GM19025 (cell line): ENCODE data around the gene MYO5C.
A peak's percentile ranks its signal among the peaks of the same experiment; 100 is the strongest.

ENCODE experiments used
- ATAC-seq: cut with Tn5 transposase; IDR thresholded peaks from one replicate; pipeline ENCODE4 v1.9.1; 2021; ENCODE audit warnings: mild to moderate bottlenecking, low read depth, moderate library complexity; ENCODE audit not compliant: unreplicated experiment

Gene MYO5C, protein sequence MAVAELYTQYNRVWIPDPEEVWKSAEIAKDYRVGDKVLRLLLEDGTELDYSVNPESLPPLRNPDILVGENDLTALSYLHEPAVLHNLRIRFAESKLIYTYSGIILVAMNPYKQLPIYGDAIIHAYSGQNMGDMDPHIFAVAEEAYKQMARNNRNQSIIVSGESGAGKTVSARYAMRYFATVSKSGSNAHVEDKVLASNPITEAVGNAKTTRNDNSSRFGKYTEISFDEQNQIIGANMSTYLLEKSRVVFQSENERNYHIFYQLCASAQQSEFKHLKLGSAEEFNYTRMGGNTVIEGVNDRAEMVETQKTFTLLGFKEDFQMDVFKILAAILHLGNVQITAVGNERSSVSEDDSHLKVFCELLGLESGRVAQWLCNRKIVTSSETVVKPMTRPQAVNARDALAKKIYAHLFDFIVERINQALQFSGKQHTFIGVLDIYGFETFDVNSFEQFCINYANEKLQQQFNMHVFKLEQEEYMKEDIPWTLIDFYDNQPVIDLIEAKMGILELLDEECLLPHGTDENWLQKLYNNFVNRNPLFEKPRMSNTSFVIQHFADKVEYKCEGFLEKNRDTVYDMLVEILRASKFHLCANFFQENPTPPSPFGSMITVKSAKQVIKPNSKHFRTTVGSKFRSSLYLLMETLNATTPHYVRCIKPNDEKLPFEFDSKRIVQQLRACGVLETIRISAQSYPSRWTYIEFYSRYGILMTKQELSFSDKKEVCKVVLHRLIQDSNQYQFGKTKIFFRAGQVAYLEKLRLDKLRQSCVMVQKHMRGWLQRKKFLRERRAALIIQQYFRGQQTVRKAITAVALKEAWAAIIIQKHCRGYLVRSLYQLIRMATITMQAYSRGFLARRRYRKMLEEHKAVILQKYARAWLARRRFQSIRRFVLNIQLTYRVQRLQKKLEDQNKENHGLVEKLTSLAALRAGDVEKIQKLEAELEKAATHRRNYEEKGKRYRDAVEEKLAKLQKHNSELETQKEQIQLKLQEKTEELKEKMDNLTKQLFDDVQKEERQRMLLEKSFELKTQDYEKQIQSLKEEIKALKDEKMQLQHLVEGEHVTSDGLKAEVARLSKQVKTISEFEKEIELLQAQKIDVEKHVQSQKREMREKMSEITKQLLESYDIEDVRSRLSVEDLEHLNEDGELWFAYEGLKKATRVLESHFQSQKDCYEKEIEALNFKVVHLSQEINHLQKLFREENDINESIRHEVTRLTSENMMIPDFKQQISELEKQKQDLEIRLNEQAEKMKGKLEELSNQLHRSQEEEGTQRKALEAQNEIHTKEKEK (N-terminal part only)

DNA sequence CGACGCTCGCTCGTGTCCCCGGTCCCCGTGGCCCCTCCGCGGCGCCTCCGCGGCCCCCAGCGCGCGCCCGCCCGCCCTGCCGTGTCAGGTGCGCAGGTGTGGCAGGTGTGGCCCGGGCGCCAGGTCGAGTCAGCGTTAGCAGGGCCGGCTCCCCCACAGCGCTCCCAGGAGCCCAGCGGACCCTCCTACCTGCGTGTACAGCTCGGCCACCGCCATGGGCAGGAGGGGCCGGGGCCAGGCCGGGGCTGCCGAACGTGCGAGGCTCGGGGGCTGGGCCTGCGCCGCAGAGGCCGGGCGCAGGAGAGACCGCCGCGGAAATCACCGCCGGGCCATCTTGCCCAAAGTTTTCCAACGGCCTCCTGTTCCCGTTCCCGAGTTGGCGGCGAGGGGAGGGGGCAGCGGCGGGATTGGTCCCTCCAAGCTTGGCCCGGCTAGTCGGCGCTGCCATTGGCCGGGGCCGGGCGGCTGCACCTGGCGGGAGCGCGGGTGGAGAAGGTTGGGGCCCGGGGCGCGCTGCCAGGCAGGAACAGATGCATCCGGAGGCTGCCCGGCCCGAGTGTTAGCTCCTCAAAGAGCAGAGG is at the start of gene MYO5C:
Gene MYO5C (minus strand): TSS at position 384 of the 581 bp plus-strand sequence. CDS start 168 bp downstream, at position 216.
- ATAC-seq, result no peak

DNA sequence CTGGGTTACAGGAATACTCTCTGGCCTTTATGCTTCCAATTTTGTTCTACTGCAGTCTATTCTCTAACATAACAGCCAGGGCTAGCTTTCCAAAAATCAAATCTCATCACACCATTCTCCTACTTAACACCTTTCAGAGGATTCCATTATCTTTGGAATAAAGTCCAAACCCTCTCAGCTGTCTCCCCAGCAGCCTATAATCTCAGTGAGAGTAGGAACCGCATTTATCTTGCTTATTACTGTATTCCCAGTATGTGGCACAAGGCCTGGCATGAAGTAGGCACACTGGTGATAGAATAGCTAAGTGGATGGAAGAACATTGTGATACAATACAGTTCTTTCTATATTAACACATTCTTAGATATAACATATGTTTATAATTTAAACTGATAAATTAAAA is 49.0 kb upstream of the MYO5C start:
- no peak for ATAC-seq

DNA sequence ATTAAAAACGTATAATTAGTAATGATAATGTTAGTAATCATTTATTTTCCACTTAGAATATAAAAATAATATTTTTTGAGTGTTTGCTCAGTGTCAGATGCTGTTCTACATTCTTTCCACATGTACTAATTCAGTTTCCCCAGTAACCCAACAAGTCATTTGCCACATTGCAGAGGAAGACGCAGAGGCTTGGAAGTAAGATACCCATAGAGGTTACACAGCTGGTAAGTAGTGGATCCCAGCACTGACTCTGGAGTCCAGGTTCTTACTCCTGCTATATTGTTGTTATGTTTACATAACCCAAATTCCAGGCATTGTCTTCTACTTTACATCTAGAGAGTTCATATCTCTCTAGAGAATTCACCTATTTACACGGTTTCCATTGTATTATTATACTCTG is 48.2 kb upstream of the MYO5C start:
- ATAC-seq, result no peak

DNA sequence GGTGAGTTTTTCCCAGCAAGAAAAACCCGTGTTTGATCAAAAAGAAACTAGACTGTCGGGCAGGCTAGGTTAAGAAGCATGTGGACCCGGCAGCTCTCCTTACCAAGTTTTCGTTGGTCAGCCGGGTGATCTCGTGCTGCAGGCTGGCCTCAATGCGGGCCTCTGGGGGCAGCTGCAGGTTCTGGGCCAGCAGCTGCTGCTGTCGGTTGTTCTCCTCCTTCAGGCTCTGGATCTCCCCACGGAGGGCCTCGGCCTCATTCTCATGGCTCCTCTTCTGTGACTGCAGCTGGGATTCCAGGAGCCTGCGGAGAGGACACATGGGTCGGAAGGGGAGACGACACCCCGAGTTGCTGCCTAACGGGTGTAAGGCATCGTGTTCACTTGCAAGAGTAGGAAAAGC is 44.5 kb upstream of the MYO5C start:
- ATAC-seq, result no peak

DNA sequence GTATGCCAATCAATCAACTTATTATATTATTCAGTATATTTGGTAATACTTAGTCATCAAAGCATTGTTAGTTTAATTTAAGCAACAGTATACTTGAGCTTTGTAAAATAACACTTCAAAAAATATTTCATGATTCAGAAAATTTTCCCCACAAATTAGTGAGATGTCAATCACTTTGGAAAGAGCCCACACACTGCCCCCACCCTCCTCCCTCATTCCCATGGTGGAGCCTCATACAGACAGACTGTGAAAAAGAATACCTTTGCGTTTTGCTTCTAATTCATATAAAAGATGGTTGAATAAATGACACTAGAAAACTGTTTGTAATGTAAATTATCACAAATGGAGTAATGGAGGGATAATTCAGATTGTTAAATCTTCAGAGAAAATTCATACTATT is 43.3 kb upstream of the MYO5C start:
- ATAC-seq, result no peak

DNA sequence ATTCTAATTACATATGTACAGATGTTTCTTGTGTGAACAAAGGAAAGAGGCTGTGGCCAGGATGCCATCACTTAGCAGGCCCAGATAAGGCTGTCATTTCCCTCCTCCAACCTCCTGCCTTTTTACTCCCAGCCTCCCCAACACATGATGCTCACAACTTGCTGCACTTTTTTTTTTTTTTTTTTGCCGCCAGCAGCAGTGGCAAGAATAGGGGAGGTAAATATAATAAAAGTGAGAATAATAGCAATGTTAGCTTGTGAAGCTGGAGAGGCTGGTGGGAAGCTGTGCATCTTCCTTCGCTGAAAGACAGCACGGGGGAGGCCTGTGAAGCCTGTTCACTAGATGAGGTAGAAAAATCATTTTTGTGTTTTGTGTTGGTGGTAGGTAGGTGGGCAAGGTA is 42.5 kb upstream of the MYO5C start:
- ATAC-seq, result no peak

DNA sequence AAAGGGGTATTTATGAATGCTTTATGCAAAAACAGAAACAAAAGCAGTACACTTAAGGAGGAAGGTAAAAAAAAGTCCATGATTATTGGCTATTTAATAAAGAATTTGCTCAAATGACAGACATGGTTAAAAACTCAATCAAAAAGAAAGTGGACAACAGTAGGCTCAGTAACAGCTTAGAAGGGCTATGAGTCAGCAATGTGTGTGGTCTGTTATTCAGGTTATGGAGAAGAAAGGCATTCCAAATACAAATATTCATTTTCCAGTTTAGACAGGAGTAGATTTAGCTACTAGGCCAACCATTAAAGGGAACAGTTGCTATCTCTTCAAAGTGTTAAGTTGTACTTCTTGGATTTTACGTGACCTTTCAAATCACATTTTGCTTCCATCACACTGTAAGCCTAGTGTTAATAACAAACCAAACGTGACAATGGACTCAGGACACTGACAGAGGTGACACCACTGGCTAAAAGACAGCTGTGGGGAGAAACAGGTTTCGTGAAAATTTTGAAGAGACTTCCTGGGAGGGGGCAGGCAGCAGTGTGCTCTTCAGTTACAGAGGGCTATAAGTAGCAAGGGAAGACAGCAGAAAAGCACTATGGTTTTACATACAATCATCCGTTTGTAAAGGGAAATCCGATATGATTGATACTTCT is 41.7 kb upstream of the MYO5C start:
- ATAC-seq, result no peak

DNA sequence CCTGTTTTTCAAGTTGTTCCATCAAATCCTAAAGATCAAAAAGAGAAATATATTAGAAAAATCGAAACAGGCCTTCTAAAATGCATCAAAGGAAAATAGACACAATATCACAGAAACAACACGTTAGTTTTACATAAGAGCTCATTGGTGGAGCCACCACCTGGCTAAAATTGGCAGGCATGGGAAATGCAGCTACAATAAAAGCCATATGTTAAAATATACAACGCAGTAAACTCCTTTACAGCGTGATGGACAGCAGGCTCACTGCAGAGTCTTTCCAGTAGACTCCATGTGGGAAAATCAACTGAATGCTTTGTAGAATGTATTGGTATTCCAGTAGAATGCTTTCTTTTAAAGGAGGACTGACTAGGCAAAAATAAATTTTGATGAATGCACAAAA is 40.9 kb upstream of the MYO5C start:
- no peak for ATAC-seq

DNA sequence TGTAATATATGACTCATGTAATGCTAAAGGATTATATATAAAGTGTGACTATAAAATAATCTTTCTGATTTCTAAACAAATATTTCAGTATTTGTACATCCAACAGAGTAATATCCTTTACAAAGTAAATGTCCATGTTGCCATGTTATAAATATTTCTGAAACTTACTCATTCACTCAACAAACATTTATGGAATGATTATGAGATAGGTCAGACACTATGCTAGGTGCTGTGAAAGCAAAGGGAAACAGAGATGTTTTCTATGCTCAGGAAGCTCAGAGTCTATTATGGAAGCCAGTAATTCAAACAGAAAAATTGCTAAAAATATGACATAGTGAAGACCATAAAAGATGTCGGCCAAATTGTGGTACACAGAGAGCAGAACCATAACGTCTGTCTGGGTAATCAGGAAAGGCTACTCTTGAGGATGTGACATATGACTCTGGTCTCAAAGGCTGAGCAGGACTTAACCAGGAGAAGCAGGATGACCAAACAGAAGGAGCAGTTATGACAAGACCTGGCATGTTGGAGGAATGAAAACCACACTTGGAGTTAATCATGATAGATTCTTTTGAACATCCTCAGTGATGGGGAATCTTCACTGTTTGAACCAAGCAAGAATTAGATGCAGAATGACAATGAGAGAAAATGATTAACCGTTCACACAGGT is 39.0 kb upstream of the MYO5C start:
- no peak for ATAC-seq

DNA sequence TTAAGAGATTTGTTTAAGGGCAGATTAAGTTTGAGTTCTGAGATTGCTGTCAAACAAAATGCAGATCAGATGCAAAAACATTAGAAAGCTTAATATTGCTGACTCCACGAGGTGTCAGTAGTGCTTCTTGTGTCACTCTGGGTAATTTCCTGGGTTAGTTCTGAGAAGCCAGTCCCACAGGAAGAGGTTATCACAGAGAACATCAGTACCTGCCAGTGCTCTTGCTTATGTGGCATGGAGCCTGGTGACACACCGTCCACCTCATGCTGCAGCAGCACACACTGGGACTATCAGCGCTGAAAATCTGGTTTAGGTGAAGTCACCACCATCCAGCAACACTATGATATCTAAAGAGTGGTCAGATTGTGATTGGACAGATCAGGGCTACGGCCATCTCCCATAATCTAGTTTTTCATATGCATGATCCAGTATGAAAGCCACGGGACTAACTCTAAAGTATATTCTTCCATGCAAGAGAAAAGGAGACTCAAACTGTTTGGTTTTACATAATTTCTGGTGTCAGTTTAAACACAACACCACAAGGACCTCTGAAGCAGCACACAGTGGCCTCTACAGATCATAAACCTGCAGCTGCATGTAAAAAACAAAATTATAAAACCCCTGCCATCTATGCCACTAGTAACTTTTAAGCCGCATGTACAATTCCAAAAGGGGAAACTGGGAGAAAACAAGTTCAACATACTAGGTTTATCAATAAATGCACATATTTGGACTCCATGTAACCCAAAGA is 36.1 kb upstream of the MYO5C start:
- ATAC-seq, result peak; percentile 88

DNA sequence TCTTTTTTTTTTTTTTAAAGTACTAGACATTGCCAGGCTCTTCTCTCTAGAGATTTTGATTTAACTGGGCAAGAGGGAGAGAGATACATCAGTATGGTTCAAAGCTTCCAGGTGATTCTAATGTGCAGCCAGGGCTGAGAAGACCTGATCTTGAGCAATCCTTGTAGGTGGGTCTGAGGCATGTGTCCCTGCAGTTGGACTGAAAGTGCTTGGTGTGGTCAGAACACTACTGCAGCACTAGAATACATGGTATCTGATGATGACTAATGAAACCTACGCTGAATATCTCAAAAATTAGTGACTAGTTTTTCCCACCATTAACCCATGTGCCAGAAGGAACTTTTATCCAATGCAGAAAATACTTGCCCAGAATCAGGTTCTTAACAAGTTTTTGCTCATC is 34.4 kb upstream of the MYO5C start:
- no peak for ATAC-seq

DNA sequence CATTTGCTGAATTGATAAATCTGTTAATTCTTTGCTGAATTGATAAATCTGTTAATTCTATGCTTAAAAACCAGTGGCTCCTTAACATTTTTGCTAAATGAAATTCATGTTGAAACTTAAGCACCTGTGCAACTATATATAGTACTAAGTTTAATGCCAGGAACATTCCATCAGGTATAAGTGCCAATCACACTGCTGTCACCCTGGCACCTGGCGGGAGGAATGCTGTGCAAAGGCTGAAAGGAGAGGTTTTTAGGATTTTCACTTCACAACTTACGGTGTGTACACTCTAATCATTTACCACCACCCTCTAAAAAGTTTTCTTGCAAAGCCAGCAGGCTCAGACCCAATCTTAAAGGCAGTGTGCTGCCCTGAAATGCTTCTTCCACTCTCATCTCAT is 33.5 kb upstream of the MYO5C start:
- ATAC-seq, result no peak

DNA sequence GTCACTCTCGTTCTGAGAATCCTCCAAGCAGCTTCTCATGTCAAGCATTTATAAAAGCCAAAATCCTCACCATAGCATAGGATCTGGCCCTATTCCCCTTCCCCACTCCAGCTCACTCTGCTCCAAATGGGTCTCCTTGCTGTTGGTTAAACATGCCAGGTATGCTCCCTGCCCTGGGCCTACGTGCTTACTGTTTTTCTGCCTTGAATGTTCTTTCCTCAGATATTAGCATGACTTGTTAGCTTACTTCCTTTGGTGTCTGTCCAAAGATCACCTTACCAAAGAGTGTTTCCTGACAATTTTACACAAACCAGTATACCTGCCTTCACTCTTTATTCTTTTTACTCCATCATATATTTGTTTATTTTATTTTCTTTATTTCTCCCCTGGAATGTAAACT is 33.1 kb upstream of the MYO5C start:
- no peak for ATAC-seq

DNA sequence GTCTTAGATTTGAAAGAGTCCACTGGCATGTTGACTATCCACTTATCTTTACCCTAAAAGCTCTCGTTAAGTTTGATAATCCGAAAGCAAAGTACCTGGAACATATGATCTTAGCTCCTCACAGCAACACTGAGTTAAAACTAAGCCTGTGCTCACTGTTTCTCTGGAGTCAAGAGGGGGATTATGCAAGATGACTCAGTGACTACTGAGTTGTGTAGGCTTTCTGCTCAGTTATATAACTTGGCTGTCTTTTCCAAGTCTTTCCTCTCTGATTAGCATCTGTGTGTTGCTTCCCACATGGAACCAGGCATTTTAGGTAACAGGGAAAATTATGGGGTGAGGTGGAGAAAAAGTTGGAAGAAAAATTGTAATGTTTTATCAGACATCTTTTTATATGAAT is 31.2 kb upstream of the MYO5C start:
- ATAC-seq, result no peak

DNA sequence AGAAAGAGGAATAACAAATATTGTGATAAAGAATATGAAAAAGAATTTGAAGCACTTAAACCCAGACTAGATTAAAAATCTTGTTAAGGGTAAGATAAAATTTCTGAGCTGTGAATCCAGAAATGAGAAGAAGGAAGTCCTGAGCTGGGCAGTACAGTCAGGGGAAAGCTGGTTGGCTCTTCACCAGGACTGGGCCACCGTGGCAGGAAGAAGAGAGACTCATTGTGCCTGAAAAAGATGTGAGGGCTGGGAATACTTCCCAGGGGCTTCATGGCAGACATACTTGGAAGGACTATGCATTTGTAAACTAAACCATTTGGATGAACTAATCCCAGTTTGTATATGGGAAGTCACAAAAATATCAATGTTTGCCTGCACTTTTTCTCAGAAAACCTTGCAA is 28.5 kb upstream of the MYO5C start:
- ATAC-seq, result no peak

DNA sequence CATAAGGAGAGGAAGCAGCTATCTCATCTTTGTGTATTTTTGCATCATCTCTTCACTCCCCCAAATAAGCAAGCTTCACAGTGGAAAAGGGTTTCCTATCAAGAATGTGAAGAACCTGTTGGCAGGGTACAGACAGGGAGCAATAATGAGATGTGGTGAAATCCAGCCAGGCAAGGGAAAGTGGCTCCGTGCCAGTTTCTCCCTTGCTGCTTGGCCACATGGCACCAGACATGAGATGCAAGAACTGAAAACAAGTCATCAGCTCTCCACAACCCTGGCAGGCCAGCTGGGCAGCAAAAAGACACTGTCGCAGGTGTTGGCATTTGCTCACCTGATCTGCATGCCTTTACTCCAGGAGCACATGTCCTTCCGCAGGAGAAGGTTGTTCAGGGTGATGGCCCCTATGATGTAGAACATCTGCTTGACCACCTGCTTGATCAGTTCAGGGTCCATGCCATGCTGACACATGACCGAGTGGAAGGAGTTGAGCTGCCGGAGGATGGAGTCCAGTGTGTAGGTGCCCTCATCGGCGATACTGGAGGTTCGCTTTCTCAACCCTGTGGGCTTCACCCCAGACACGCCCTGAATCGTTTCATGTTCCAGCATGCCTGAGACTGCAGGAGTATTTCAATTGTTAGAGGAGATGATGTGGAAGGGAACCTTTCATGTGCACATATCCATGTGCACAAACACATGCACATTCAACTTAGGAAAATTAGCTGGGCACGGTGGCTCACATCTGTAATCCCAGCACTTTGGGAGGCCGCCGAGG is 23.3 kb upstream of the MYO5C start:
- no peak for ATAC-seq

DNA sequence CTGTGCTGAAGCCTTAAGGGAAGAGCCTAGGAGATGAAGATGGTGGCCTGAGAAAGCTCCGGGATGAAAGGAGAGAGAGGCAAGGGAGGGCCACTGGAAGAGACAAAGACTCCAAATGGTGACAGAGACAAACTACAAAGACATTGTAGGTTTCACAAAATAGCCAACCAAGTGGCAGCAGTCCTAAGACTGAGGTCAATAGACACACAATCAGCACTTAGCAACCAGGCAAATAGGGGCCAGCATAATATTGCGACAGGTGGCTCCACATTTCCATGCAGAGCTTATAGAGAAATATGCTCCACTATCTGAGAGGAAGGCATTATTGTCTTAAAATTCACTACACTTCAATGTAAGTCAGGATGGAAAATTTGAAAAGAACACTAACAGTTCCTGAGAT is 22.1 kb upstream of the MYO5C start:
- no peak for ATAC-seq

DNA sequence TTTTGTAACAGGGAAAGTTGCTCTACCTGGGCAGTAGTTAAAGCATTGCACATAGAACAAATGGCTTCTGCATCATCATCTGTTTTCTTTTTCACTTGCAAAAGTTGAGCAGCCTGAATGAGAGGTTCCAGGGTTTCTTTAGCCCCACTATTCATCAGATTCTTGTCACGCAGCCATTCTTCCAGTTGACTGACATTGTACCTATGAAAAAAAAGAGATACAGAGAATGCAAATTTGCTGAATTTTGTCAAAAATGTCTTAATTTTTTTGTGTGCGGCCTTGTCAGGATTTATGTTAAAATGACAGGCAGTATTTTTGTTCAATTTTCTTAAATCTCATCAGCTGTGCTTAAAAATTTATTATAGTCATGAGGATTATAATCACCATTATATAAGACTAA is 21.4 kb upstream of the MYO5C start:
- no peak for ATAC-seq
